ENCODE data around the gene TMEM44.
"Not testable (repeated sequence)": the region's sequence is repeated elsewhere in the genome, so short reads cannot be mapped to it uniquely, and the experiment has no call there.

DNA sequence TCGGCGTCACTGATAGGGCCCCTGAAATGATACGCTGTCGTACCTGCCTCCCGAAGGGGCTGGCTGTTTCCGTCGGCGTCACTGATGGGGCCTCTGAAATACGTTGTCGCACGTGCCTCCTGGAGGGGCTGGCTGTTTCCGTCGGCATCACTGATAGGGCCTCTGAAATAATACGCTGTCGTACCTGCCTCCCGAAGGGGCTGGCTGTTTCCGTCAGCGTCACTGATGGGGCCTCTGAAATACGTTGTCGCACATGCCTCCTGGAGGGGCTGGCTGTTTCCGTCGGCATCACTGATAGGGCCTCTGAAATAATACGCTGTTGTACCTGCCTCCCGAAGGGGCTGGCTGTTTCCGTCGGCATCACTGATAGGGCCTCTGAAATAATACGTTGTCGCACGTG lies 2.5 kb downstream of the TMEM44 start:
- TF ChIP-seq POLR2A, POLR2AphosphoS5 (IDR thresholded peaks at IDR 0.05): not testable (repeated sequence)
- TF ChIP-seq, protein P1, sequence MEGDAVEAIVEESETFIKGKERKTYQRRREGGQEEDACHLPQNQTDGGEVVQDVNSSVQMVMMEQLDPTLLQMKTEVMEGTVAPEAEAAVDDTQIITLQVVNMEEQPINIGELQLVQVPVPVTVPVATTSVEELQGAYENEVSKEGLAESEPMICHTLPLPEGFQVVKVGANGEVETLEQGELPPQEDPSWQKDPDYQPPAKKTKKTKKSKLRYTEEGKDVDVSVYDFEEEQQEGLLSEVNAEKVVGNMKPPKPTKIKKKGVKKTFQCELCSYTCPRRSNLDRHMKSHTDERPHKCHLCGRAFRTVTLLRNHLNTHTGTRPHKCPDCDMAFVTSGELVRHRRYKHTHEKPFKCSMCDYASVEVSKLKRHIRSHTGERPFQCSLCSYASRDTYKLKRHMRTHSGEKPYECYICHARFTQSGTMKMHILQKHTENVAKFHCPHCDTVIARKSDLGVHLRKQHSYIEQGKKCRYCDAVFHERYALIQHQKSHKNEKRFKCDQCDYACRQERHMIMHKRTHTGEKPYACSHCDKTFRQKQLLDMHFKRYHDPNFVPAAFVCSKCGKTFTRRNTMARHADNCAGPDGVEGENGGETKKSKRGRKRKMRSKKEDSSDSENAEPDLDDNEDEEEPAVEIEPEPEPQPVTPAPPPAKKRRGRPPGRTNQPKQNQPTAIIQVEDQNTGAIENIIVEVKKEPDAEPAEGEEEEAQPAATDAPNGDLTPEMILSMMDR (IDR thresholded peaks at IDR 0.05 in 8 of 11, conservative IDR thresholded peaks at IDR 0.05 in 3 of 11) = not testable (repeated sequence)
